Motor neuron (in vitro differentiated cells): Measurements from ENCODE around the gene TADA2B. TPM values are rescaled to one million over a fixed set of nuclear protein-coding genes. Genes with fewer than 3 reads are reported as not detected.
"Not testable (repeated sequence)": the region's sequence is repeated elsewhere in the genome, so short reads cannot be mapped to it uniquely, and the experiment has no call there.

ENCODE experiments used
- ATAC-seq, 8 experiments: fragments of 200-7000 bp; cut with Tn5 transposase; replicated peaks in 6 of 8; 2 replicates each; pipeline ENCODE4 v1.8.0; 2021; ENCODE audit warnings: mild to moderate bottlenecking in 8 of 8, moderate library complexity in 8 of 8
- H3K27ac ChIP-seq, 2 donors: fragments of 250-450 bp; sonication (Bioruptor Pico); 2 replicates each; pipeline ENCODE4 v1.9.0; 2021; ENCODE audit warnings: antibody characterized with exemption in 2 of 2, mild to moderate bottlenecking in 2 of 2, moderate library complexity in 1 of 2
- H3K4me1 ChIP-seq, 2 donors: fragments of 250-450 bp; sonication (Bioruptor Pico); replicated peaks in 1 of 2; 2 replicates each; pipeline ENCODE4 v1.6.1; 2021; ENCODE audit warnings: antibody characterized with exemption in 2 of 2, mild to moderate bottlenecking in 2 of 2, moderate library complexity in 1 of 2
- H3K4me3 ChIP-seq, 5 donors: fragments of 250-450 bp; sonication (Bioruptor Pico); 2 replicates each; pipeline ENCODE4 v1.9.0; 2021; ENCODE audit warnings: antibody characterized with exemption in 5 of 5, mild to moderate bottlenecking in 5 of 5, moderate library complexity in 4 of 5
- WGBS, 10 experiments: fragments of 450-650 bp; shearing (Covaris generic); methylation state at CpG; one replicate each; pipeline ENCODE4 v1.0.0; 2022; 5-methylcytosine and 5-hydroxymethylcytosine counted together
- in situ Hi-C, 9 experiments: fragments of 400-800 bp; cut with MboI; loops; one replicate each; pipeline ENCODE4 v1.15.0; 2021; ENCODE audit warnings: low sequenced_read_pairs in 9 of 9, low pct_unique_long_range_greater_than_20kb in 2 of 9; ENCODE audit not compliant: unreplicated experiment in 9 of 9
- total RNA-seq, 8 experiments: library from RNA; unstranded; fragments of 300-600 nt; gene quantifications; 2 replicates each; pipeline versions ENCODE4 v1.2.3 to v1.2.4, GENCODE V29; 2022

The TADA2B gene
- total RNA-seq, 8 experiments from 2014 or later: 11.2 to 19.8 (median 13.7) TPM

GRCh38 chr4:7078025-7078424 lies 34.9 kb downstream of the TADA2B start:
- peak in 4 of 8 experiments; percentile 69 to 92 (median 86) for ATAC-seq

GRCh38 chr4:7079483-7079882 lies 36.3 kb downstream of the TADA2B start:
- not testable (repeated sequence) for H3K27ac ChIP-seq, H3K4me3 ChIP-seq, H3K4me1 ChIP-seq, ATAC-seq
- in situ Hi-C loops: loop anchor here in 1 of 9 experiments (25.0 kb wide), 1 partner anchor 367 kb away; the partner anchor contains the start of genes BLOC1S4 and MRFAP1L1

More at GRCh38 chr4:7078025-7078424, 34.9 kb downstream of the TADA2B start:
- 0 to 100% (median 49%) methylated on average over 1 to 5 of the region's 5 CpGs; no CpG with 5 or more reads in 1 of the 10 experiments for WGBS, 10 experiments
- in situ Hi-C loops: loop anchor here in 1 of 9 experiments (25.0 kb wide), 1 partner anchor 366 kb away; the partner anchor contains the start of genes BLOC1S4 and MRFAP1L1
- no peak overlapping the region for H3K27ac ChIP-seq
- H3K4me1 ChIP-seq: no peaks in the 10 kb centered on the region
- no peak overlapping the region for H3K4me3 ChIP-seq

GRCh38 chr4:7079909-7080308 lies 36.7 kb downstream of the TADA2B start:
- in situ Hi-C loops: loop anchor here in 1 of 9 experiments (25.0 kb wide), 1 partner anchor 368 kb away; the partner anchor contains the start of genes BLOC1S4 and MRFAP1L1
- not testable (repeated sequence) for H3K4me3 ChIP-seq, ATAC-seq, H3K4me1 ChIP-seq, H3K27ac ChIP-seq
- WGBS, 10 experiments: 25 to 92% (median 64%) methylated on average over 1 to 2 of the region's 2 CpGs

GRCh38 chr4:7083597-7084563 lies 40.7 kb downstream of the TADA2B start:
- in situ Hi-C loops: loop anchor here in 1 of 9 experiments (25.0 kb wide), 1 partner anchor 372 kb away; the partner anchor contains the start of genes BLOC1S4 and MRFAP1L1
- ATAC-seq: peak in 5 of 8 experiments; percentile 15 to 34 (median 17)
- peak overlapping the region in 1 of 2 donors; percentile 62 for H3K27ac ChIP-seq
- WGBS, 10 experiments: 27 to 94% (median 63%) methylated on average over 1 to 7 of the region's 9 CpGs; no CpG with 5 or more reads in 1 of the 10 experiments
- H3K4me3 ChIP-seq: no peak overlapping the region
- no peaks in the 10 kb centered on the region for H3K4me1 ChIP-seq

- not testable (repeated sequence) for H3K4me1 ChIP-seq, H3K4me3 ChIP-seq
- peak in 5 of 8 experiments; percentile 20 to 51 (median 38) for ATAC-seq
- in situ Hi-C loops: loop anchor here in 1 of 9 experiments (25.0 kb wide), 1 partner anchor 372 kb away; the partner anchor contains the start of genes BLOC1S4 and MRFAP1L1
- 10 to 78% (median 59%) methylated on average over 2 to 7 of the region's 9 CpGs; no CpG with 5 or more reads in 2 of the 10 experiments for WGBS, 10 experiments
- H3K27ac ChIP-seq: peak overlapping the region in 1 of 2 donors; percentile 62
These were observed 41.4 kb downstream of the TADA2B start for GRCh38 chr4:7084564-7084961.

- H3K4me3 ChIP-seq: no peak overlapping the region
- no peak for ATAC-seq
- H3K27ac ChIP-seq: no peak overlapping the region
- peaks cover 0 to 5% of the 10 kb centered on the region in 2 donors for H3K4me1 ChIP-seq
- in situ Hi-C loops: loop anchor here in 1 of 9 experiments (25.0 kb wide), 1 partner anchor 374 kb away; the partner anchor contains the start of genes BLOC1S4 and MRFAP1L1
- 0 to 50% (median 0%) methylated on average over 1 of the region's 1 CpG; no CpG with 5 or more reads in 2 of the 10 experiments for WGBS, 10 experiments
These were observed 43.2 kb downstream of the TADA2B start for GRCh38 chr4:7086384-7086783.

- Histone ChIP-seq H3K27ac (no peak overlapping the region), H3K4me1 (peaks cover 0 to 5% of the 10 kb centered on the region in 2 donors), H3K4me3 (no peak overlapping the region)
- 29 to 100% (median 71%) methylated on average over 1 to 3 of the region's 3 CpGs; no CpG with 5 or more reads in 2 of the 10 experiments for WGBS, 10 experiments
- in situ Hi-C loops: loop anchor here in 1 of 9 experiments (25.0 kb wide), 1 partner anchor 375 kb away; the partner anchor contains the start of genes BLOC1S4 and MRFAP1L1
- ATAC-seq: no peak
These were observed 43.9 kb downstream of the TADA2B start for GRCh38 chr4:7087036-7087435.

- H3K4me3 ChIP-seq: no peak overlapping the region
- 24 to 84% (median 70%) methylated on average over 2 to 5 of the region's 5 CpGs; no CpG with 5 or more reads in 1 of the 10 experiments for WGBS, 10 experiments
- in situ Hi-C loops: loop anchor here in 1 of 9 experiments (25.0 kb wide), 1 partner anchor 377 kb away; the partner anchor contains the start of genes BLOC1S4 and MRFAP1L1
- H3K27ac ChIP-seq: no peak overlapping the region
- ATAC-seq: no peak
- peaks cover 0 to 5% of the 10 kb centered on the region in 2 donors for H3K4me1 ChIP-seq
These were observed 46.2 kb downstream of the TADA2B start for GRCh38 chr4:7089213-7089986.

- 0 to 80% (median 43%) methylated on average over 1 to 3 of the region's 3 CpGs for WGBS, 10 experiments
These were observed 48.9 kb downstream of the TADA2B start for GRCh38 chr4:7092026-7092425.

GRCh38 chr4:7094916-7095315 lies 51.7 kb downstream of the TADA2B start:
- H3K27ac ChIP-seq: no peak overlapping the region
- ATAC-seq: no peak
- H3K4me1 ChIP-seq: peaks cover 0 to 5% of the 10 kb centered on the region in 2 donors
- 20 to 97% (median 83%) methylated on average over 1 to 10 of the region's 10 CpGs; no CpG with 5 or more reads in 3 of the 10 experiments for WGBS, 10 experiments
- no peak overlapping the region for H3K4me3 ChIP-seq
- in situ Hi-C loops: loop anchor here in 1 of 9 experiments (25.0 kb wide), 1 partner anchor 383 kb away; the partner anchor contains the start of genes BLOC1S4 and MRFAP1L1

More at GRCh38 chr4:7092026-7092425, 48.9 kb downstream of the TADA2B start:
- H3K27ac ChIP-seq: no peak overlapping the region
- peaks cover 0 to 5% of the 10 kb centered on the region in 2 donors for H3K4me1 ChIP-seq
- no peak for ATAC-seq
- H3K4me3 ChIP-seq: no peak overlapping the region
- in situ Hi-C loops: loop anchor here in 1 of 9 experiments (25.0 kb wide), 1 partner anchor 380 kb away; the partner anchor contains the start of genes BLOC1S4 and MRFAP1L1

- Histone ChIP-seq H3K27ac (no peak overlapping the region), H3K4me1 (peaks cover 0 to 5% of the 10 kb centered on the region in 2 donors), H3K4me3 (no peak overlapping the region)
- in situ Hi-C loops: loop anchor here in 1 of 9 experiments (25.0 kb wide), 1 partner anchor 383 kb away; the partner anchor contains the start of genes BLOC1S4 and MRFAP1L1
- no peak for ATAC-seq
- 31 to 100% (median 80%) methylated on average over 1 to 4 of the region's 16 CpGs; no CpG with 5 or more reads in 3 of the 10 experiments for WGBS, 10 experiments
These were observed 52.5 kb downstream of the TADA2B start for GRCh38 chr4:7095611-7096155.
